ENCODE results near the gene RAB7A.

GRCh38 chr3:128693696-128694095, 32.3 kb upstream of the RAB7A start:
- no peak for TF ChIP-seq BHLHE40 (IDR thresholded peaks at IDR 0.05; ENCODE audit: borderline replicate concordance)
- no peak for TF ChIP-seq SUZ12 (IDR thresholded peaks at IDR 0.05)
- TF ChIP-seq FOXK2 (IDR thresholded peaks at IDR 0.05) = no peak
- no peak for TF ChIP-seq SP1 (IDR thresholded peaks at IDR 0.05)
- no peak for TF ChIP-seq ARNT (IDR thresholded peaks at IDR 0.05)
- TF ChIP-seq TARDBP (IDR thresholded peaks at IDR 0.05) = no peak
- no peak for TF ChIP-seq FOXA1 (IDR thresholded peaks at IDR 0.05)
- TF ChIP-seq ZNF384 (IDR thresholded peaks at IDR 0.05) = no peak
- no peak for TF ChIP-seq CTBP1 (IDR thresholded peaks at IDR 0.05; ENCODE audit: borderline replicate concordance)

Measured in HEK293T (cell line).